Loucy (cell line): ENCODE measurements around the gene PRDM5.

Experiments used
- H2AFZ ChIP-seq: fragments of 200-600 bp; sonication (generic); 2 replicates; pipeline ENCODE4 v1.6.0; 2016; ENCODE audit warnings: antibody characterized with exemption, mild to moderate bottlenecking, low read length, moderate library complexity
- H3F3A ChIP-seq: fragments of 200-600 bp; 2 replicates; pipeline ENCODE4 v1.6.0; 2016; ENCODE audit warnings: antibody characterized with exemption, low read depth, mild to moderate bottlenecking
- H3K27me3 ChIP-seq: fragments of 200-600 bp; sonication (generic); 2 replicates; pipeline ENCODE4 v1.6.1; 2014; ENCODE audit warnings: low read length, mild to moderate bottlenecking; ENCODE audit not compliant: insufficient read depth, poor library complexity, severe bottlenecking
- H3K36me3 ChIP-seq: fragments of 200-600 bp; sonication (generic); 2 replicates; pipeline ENCODE4 v1.6.1; 2016; ENCODE audit warnings: low read length; ENCODE audit not compliant: insufficient read depth
- H3K4me1 ChIP-seq: fragments of 200-600 bp; sonication (generic); 2 replicates; pipeline ENCODE4 v1.5.1; 2014; ENCODE audit warnings: low read length, mild to moderate bottlenecking; ENCODE audit not compliant: insufficient read depth, poor library complexity, severe bottlenecking
- H3K4me2 ChIP-seq: fragments of 200-600 bp; sonication (generic); 2 replicates; pipeline ENCODE4 v1.6.0; 2014; ENCODE audit warnings: antibody characterized with exemption, low read length, low read depth, mild to moderate bottlenecking; ENCODE audit not compliant: poor library complexity, severe bottlenecking
- H3K4me3 ChIP-seq: fragments of 200-600 bp; sonication (generic); 2 replicates; pipeline ENCODE4 v1.5.1; 2014; ENCODE audit warnings: low read length, mild to moderate bottlenecking, mixed read lengths; ENCODE audit not compliant: poor library complexity, severe bottlenecking
- H3K79me2 ChIP-seq: fragments of 200-600 bp; sonication (generic); 2 replicates; pipeline ENCODE4 v1.6.1; 2014; ENCODE audit warnings: low read length; ENCODE audit not compliant: insufficient read depth
- H3K9ac ChIP-seq: fragments of 200-600 bp; sonication (generic); 2 replicates; pipeline ENCODE4 v1.6.0; 2014; ENCODE audit warnings: mild to moderate bottlenecking, low read depth, low read length, moderate library complexity; ENCODE audit not compliant: poor library complexity, severe bottlenecking
- H3K9me2 ChIP-seq: fragments of 200-600 bp; sonication (generic); replicated peaks from 2 replicates; pipeline ENCODE4 v1.6.1; 2016; ENCODE audit warnings: low read depth, low read length, mixed read lengths
- H3K9me3 ChIP-seq: fragments of 200-600 bp; sonication (generic); 2 replicates; pipeline ENCODE4 v1.6.1; 2014; ENCODE audit warnings: mild to moderate bottlenecking, antibody characterized with exemption, low read length, low read depth; ENCODE audit not compliant: insufficient read depth
- H4K20me1 ChIP-seq: fragments of 200-600 bp; sonication (generic); 2 replicates; pipeline ENCODE4 v1.6.0; 2014; ENCODE audit warnings: antibody characterized with exemption, low read length, mild to moderate bottlenecking; ENCODE audit not compliant: insufficient read depth, poor library complexity, severe bottlenecking
- CTCF ChIP-seq: fragments of 200-600 bp; sonication (generic); conservative IDR thresholded peaks from 2 replicates; pipeline ENCODE4 v1.5.1; 2014; ENCODE audit warnings: mild to moderate bottlenecking, antibody characterized with exemption, low read length
- EZH2phosphoT487 ChIP-seq: fragments of 200-600 bp; IDR thresholded peaks from 2 replicates; pipeline ENCODE4 v1.6.1; 2018; ENCODE audit warnings: antibody characterized with exemption, mild to moderate bottlenecking, moderate library complexity, borderline replicate concordance

Gene PRDM5

GRCh38 chr4:120720354-120720934 lies 202.1 kb downstream of the PRDM5 start:
- Histone ChIP-seq H3K9ac (no peak overlapping the region), H4K20me1 (no peaks in the 10 kb centered on the region), H3K36me3 (no peaks in the 10 kb centered on the region), H3K27me3 (no peaks in the 10 kb centered on the region), H3K9me3 (no peaks in the 10 kb centered on the region), H3K79me2 (no peaks in the 10 kb centered on the region), H3K4me2 (no peak overlapping the region), H3F3A (no peaks in the 10 kb centered on the region), H3K9me2 (no peaks in the 10 kb centered on the region), H3K4me3 (no peak overlapping the region), H2AFZ (no peak overlapping the region), H3K4me1 (no peaks in the 10 kb centered on the region)
- TF ChIP-seq CTCF: no peak
- no peak for TF ChIP-seq EZH2phosphoT487

- no peaks in the 10 kb centered on the region for H3K36me3 ChIP-seq
- H3F3A ChIP-seq: no peaks in the 10 kb centered on the region
- no peaks in the 10 kb centered on the region for H3K4me1 ChIP-seq
- H3K79me2 ChIP-seq: no peaks in the 10 kb centered on the region
- no peak overlapping the region for H3K4me3 ChIP-seq
- no peaks in the 10 kb centered on the region for H3K9me2 ChIP-seq
- H3K9ac ChIP-seq: no peak overlapping the region
- H3K4me2 ChIP-seq: no peak overlapping the region
- no peaks in the 10 kb centered on the region for H3K9me3 ChIP-seq
- TF ChIP-seq EZH2phosphoT487 (no peak), CTCF (peak; percentile 74)
- no peaks in the 10 kb centered on the region for H3K27me3 ChIP-seq
- H2AFZ ChIP-seq: no peak overlapping the region
- no peaks in the 10 kb centered on the region for H4K20me1 ChIP-seq
Observed at GRCh38 chr4:120718979-120719566, 203.5 kb downstream of the PRDM5 start.

GRCh38 chr4:120716346-120716745 lies 206.2 kb downstream of the PRDM5 start:
- H3K9ac ChIP-seq: no peak overlapping the region
- H3K9me2 ChIP-seq: no peaks in the 10 kb centered on the region
- no peaks in the 10 kb centered on the region for H3F3A ChIP-seq
- H3K4me3 ChIP-seq: no peak overlapping the region
- no peaks in the 10 kb centered on the region for H3K79me2 ChIP-seq
- TF ChIP-seq CTCF (no peak), EZH2phosphoT487 (no peak)
- no peaks in the 10 kb centered on the region for H3K9me3 ChIP-seq
- no peaks in the 10 kb centered on the region for H4K20me1 ChIP-seq
- H3K4me2 ChIP-seq: no peak overlapping the region
- H2AFZ ChIP-seq: no peak overlapping the region
- H3K4me1 ChIP-seq: no peaks in the 10 kb centered on the region
- H3K36me3 ChIP-seq: no peaks in the 10 kb centered on the region
- H3K27me3 ChIP-seq: no peaks in the 10 kb centered on the region
